ENCODE measurements around the gene PIKFYVE. TPM values are rescaled to one million over a fixed set of nuclear protein-coding genes. Genes with fewer than 3 reads are reported as not detected.

Gene PIKFYVE
- total and polyA plus RNA-seq, 9 donors, result 6.9 to 29.8 (median 21.9) TPM

GRCh38 chr2:208297961-208298360 is 31.9 kb downstream of the PIKFYVE start:
- Histone ChIP-seq H3K9me3 (no peaks in the 10 kb centered on the region), H3K4me1 (ENCODE audit: insufficient read depth) (no peaks in the 10 kb centered on the region), H3K27ac (no peak overlapping the region), H3K36me3 (no peaks in the 10 kb centered on the region), H3K4me3 (no peak overlapping the region), H3K27me3 (no peaks in the 10 kb centered on the region)
- WGBS, 3 donors, result 90 to 95% (median 94%) methylated on average over 1 of the region's 1 CpG
- intact Hi-C loops (cut with DNase I), result no loop called here
- TF ChIP-seq, protein P1, sequence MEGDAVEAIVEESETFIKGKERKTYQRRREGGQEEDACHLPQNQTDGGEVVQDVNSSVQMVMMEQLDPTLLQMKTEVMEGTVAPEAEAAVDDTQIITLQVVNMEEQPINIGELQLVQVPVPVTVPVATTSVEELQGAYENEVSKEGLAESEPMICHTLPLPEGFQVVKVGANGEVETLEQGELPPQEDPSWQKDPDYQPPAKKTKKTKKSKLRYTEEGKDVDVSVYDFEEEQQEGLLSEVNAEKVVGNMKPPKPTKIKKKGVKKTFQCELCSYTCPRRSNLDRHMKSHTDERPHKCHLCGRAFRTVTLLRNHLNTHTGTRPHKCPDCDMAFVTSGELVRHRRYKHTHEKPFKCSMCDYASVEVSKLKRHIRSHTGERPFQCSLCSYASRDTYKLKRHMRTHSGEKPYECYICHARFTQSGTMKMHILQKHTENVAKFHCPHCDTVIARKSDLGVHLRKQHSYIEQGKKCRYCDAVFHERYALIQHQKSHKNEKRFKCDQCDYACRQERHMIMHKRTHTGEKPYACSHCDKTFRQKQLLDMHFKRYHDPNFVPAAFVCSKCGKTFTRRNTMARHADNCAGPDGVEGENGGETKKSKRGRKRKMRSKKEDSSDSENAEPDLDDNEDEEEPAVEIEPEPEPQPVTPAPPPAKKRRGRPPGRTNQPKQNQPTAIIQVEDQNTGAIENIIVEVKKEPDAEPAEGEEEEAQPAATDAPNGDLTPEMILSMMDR (IDR thresholded peaks at IDR 0.05), result no peak
- TF ChIP-seq EP300 (IDR thresholded peaks at IDR 0.05), result no peak
- no peak for TF ChIP-seq POLR2A (IDR thresholded peaks at IDR 0.05)
- no peak for DNase-seq

- H3K4me1 ChIP-seq (ENCODE audit: insufficient read depth), result no peaks in the 10 kb centered on the region
- 94 to 95% (median 94%) methylated on average over 5 of the region's 5 CpGs for WGBS, 3 donors
- no peak overlapping the region for H3K27ac ChIP-seq
- H3K27me3 ChIP-seq, result no peaks in the 10 kb centered on the region
- H3K36me3 ChIP-seq, result no peaks in the 10 kb centered on the region
- TF ChIP-seq EP300 (IDR thresholded peaks at IDR 0.05) (no peak), POLR2A (IDR thresholded peaks at IDR 0.05) (no peak)
- TF ChIP-seq, protein P1 (IDR thresholded peaks at IDR 0.05), result no peak
- intact Hi-C loops (cut with DNase I), result no loop called here
- H3K9me3 ChIP-seq, result no peaks in the 10 kb centered on the region
- DNase-seq, result no peak
- no peak overlapping the region for H3K4me3 ChIP-seq
These were observed 35.0 kb downstream of the PIKFYVE start for GRCh38 chr2:208300847-208301618.

GRCh38 chr2:208304157-208304556 is 38.1 kb downstream of the PIKFYVE start:
- WGBS, 3 donors, result 91 to 93% (median 91%) methylated on average over 4 of the region's 4 CpGs
- no peaks in the 10 kb centered on the region for H3K4me1 ChIP-seq (ENCODE audit: insufficient read depth)
- H3K27me3 ChIP-seq, result no peaks in the 10 kb centered on the region
- TF ChIP-seq POLR2A (IDR thresholded peaks at IDR 0.05) (no peak), EP300 (IDR thresholded peaks at IDR 0.05) (no peak)
- TF ChIP-seq, protein P1 (IDR thresholded peaks at IDR 0.05), result no peak
- H3K27ac ChIP-seq, result no peak overlapping the region
- DNase-seq, result no peak
- no peaks in the 10 kb centered on the region for H3K9me3 ChIP-seq
- intact Hi-C loops (cut with DNase I), result no loop called here
- no peak overlapping the region for H3K4me3 ChIP-seq
- no peaks in the 10 kb centered on the region for H3K36me3 ChIP-seq

DNA sequence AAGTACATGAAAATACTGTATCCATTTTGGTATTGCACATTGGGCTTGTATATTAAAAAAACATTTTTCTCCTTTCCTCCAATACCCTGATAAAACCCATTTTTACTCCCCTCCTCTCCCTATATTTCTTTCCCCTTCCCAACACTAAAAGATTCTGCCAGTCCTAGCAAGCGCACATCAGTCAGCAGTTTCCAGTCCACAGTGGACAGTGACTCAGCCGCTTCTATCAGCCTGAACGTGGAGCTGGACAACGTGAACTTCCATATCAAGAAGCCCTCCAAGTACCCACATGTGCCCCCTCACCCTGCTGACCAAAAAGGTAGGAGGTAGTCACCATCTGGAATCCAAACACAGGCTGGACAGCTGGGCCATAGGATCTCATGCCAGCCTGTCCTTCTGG is 38.6 kb downstream of the PIKFYVE start:
- intact Hi-C loops (cut with DNase I), result no loop called here
- Histone ChIP-seq H3K36me3 (no peaks in the 10 kb centered on the region), H3K4me1 (ENCODE audit: insufficient read depth) (no peaks in the 10 kb centered on the region), H3K27ac (no peak overlapping the region), H3K4me3 (no peak overlapping the region), H3K9me3 (no peaks in the 10 kb centered on the region), H3K27me3 (no peaks in the 10 kb centered on the region)
- TF ChIP-seq POLR2A (IDR thresholded peaks at IDR 0.05), result no peak
- 91 to 92% (median 91%) methylated on average over 4 of the region's 4 CpGs for WGBS, 3 donors
- DNase-seq, result no peak

GRCh38 chr2:208306291-208306690 is 40.2 kb downstream of the PIKFYVE start:
- Histone ChIP-seq H3K4me3 (no peak overlapping the region), H3K9me3 (no peaks in the 10 kb centered on the region), H3K36me3 (no peaks in the 10 kb centered on the region), H3K27ac (no peak overlapping the region), H3K27me3 (no peaks in the 10 kb centered on the region), H3K4me1 (ENCODE audit: insufficient read depth) (no peaks in the 10 kb centered on the region)
- no peak for DNase-seq
- intact Hi-C loops (cut with DNase I), result no loop called here
- 100% methylated on average over 1 of the region's 1 CpG for WGBS, 3 donors
- TF ChIP-seq, protein P1 (IDR thresholded peaks at IDR 0.05), result no peak
- TF ChIP-seq POLR2A (IDR thresholded peaks at IDR 0.05) (no peak), EP300 (IDR thresholded peaks at IDR 0.05) (no peak)

Measured in ovary (tissue), 9 donors.